ENCODE results near the gene POLR2J. TPM values are rescaled to one million over a fixed set of nuclear protein-coding genes. Genes with fewer than 3 reads are reported as not detected.
A peak's percentile ranks its signal among the peaks of the same experiment; 100 is the strongest.
"Not testable (repeated sequence)": the region's sequence is repeated elsewhere in the genome, so short reads cannot be mapped to it uniquely, and the experiment has no call there.

The POLR2J gene
- 58.1 and 62.4 TPM in 2 replicates for total RNA-seq (2014; rRNA removed; shearing (Covaris generic))
- total RNA-seq (2022) = 62.9 and 68.6 TPM in 2 replicates
- Bru-seq, nascent RNA = percentile 68 among the genes with signal in this experiment
- percentile 77 among the genes with signal in this experiment for BruChase-seq, experiment 1, labeled RNA remaining after a 6-hour chase
- BruChase-seq, experiment 2, labeled RNA remaining after a 2-hour chase = percentile 63 among the genes with signal in this experiment
- long read RNA-seq, transcript POLR2J-201 (4 exons, 932 nt) = major isoform, 135 of 150 reads
- long read RNA-seq, partial matches to known transcripts = 12 of 150 reads
- long read RNA-seq, other reads (novel, unspliced or antisense) = 3 of 150 reads

DNA sequence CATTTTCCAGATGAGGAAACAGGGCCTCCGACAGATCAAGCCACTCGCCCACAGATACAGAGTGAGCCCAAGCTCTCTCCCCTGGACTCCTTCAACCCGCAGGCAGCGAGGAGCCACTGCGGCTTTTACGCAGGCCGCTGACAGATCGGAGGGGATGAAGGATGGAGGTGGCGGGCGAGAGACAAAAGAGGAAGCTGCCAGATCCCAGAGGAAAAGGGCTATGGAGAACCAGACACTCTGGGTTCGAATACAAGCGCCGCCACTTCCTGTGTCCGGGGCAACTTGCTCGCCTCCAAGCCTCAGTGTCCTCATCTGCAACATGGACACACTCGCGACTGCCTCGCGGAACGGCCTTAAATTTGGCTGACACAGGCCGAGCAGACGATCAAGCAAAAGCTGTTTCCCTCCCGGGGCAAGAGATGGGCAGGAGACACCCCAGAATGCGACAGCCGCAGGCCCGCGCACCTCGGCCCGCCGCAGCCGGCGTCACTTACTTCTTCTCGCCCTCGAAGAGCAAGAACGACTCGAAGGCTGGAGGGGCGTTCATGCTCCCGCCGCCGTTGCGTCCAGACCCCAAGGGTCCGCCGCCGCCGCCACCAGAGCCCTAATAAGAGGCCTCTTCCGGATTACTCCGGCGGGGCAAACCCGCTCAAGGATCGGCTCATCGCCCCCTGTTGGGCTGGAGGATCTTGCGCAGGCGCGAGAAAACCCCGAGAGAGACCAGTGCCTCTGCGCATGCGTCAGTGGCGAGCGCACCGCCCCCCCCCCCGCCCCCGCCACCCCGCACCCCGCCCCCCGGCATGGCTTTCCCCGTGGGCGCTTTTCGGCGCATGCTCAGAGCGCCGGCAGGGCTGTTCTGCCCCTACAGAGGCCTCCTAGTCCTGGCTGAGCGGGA, at the start of gene POLR2J:
Gene POLR2J, minus strand, starts transcription at position 609 of the 895 bp plus-strand sequence. Its CDS starts 62 bp downstream, at position 547.
- H2AFZ ChIP-seq (ENCODE audit: low read length); H3K9me3 ChIP-seq (ENCODE audit: low read length); H3K36me3 ChIP-seq (ENCODE audit: insufficient read depth, low read length); H3K4me1 ChIP-seq (ENCODE audit: insufficient read depth, low read length, poor library complexity, severe bottlenecking); CTCF ChIA-PET (ENCODE audit: unreplicated experiment); H3K9me2 ChIP-seq (ENCODE audit: insufficient read depth, low read length); H3K4me2 ChIP-seq (ENCODE audit: low read length); H3K79me2 ChIP-seq (ENCODE audit: insufficient read depth, low read depth, low read length); H4K20me1 ChIP-seq (ENCODE audit: insufficient read depth, low read length); intact Hi-C loops (cut with micrococcal nuclease; ENCODE audit: unreplicated experiment); H3K27ac ChIP-seq (ENCODE audit: low read depth, low read length, poor library complexity, severe bottlenecking); POLR2A ChIA-PET: not testable (repeated sequence)
- peak within 1 kb of the TSS; percentile 57 for H3K4me3 ChIP-seq (ENCODE audit: low read depth, low read length, poor library complexity, severe bottlenecking)
- DNase-seq (ENCODE audit: low spot score) = peak; percentile 59
- BruUV-seq (replicated peaks) = TSS peak; percentile 84

DNA sequence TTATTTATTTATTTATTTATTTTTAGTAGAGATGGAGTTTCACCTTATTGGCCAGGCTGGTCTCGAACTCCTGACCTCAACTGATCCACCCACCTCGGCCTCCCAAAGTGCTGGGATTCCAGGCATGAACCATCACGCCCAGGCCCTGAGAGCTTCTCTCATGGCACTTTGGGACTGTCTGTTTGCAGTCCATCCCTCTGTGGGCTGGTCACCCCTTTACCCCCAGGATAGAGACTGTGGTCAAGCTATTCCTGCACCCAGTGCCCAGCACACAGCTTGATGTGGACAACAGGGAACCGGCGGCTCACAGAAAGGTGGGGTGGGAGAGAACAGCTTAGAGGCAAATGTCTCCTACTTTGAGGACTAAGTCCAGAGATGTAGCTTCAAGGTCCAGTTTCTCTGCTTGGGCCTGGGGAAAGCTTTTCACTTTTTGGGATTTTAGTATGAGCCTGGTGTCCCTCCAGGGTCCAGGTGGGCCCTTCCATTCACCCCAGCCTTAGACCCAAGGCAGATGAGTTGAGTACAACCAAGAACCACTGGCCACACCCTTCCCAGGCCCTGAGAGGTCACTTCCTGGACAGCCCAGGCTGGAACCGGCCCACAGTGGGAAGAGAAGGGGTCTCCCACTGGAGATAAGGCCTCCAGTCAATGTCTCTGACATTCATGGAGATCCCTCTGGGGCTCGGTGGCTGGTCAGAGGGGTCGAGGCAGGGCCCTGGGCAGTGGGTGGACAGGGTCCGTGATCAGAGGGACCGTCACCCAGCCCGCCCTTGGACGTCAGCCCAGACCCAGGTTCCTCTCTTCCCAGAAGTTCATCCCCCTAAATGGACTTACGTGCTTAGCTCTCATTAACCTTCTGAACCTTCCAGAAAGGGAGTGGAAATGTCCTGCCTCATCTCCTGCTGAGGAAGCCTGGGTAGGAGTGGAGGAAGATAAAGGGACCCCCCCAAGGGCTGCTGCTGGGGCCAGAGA, 49.4 kb upstream of the POLR2J start:
- H3K27ac ChIP-seq (ENCODE audit: low read depth, low read length, poor library complexity, severe bottlenecking); H4K20me1 ChIP-seq (ENCODE audit: insufficient read depth, low read length); intact Hi-C loops (cut with micrococcal nuclease; ENCODE audit: unreplicated experiment); H3K9me3 ChIP-seq (ENCODE audit: low read length); H2AFZ ChIP-seq (ENCODE audit: low read length); H3K4me2 ChIP-seq (ENCODE audit: low read length); DNase-seq (ENCODE audit: low spot score); BruUV-seq (replicated peaks); POLR2A ChIA-PET; H3K79me2 ChIP-seq (ENCODE audit: insufficient read depth, low read depth, low read length); H3K4me1 ChIP-seq (ENCODE audit: insufficient read depth, low read length, poor library complexity, severe bottlenecking); H3K9me2 ChIP-seq (ENCODE audit: insufficient read depth, low read length); CTCF ChIA-PET (ENCODE audit: unreplicated experiment); H3K36me3 ChIP-seq (ENCODE audit: insufficient read depth, low read length); H3K4me3 ChIP-seq (ENCODE audit: low read depth, low read length, poor library complexity, severe bottlenecking): not testable (repeated sequence)

DNA sequence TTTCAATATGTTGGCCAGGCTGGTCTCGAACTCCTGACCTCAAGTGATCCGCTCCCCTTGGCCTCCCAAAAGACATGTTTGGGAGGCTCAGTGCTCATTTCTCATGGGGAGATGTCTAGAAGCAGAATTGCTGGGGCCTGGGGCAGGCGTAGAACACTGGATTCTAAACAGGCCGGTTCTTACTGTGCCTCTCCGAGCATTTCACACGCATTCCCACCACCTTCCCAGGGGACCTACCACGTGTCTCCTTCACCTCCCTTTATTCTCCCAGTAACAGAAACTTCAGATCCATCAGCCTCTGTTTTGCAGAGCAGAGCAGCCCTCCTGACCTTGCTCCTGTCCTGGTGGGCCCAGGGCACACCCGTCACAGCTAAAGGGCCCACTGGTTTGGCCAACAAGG, 48.5 kb upstream of the POLR2J start:
- H3K79me2 ChIP-seq (ENCODE audit: insufficient read depth, low read depth, low read length); intact Hi-C loops (cut with micrococcal nuclease; ENCODE audit: unreplicated experiment); H3K9me3 ChIP-seq (ENCODE audit: low read length); H4K20me1 ChIP-seq (ENCODE audit: insufficient read depth, low read length); DNase-seq (ENCODE audit: low spot score); H3K4me3 ChIP-seq (ENCODE audit: low read depth, low read length, poor library complexity, severe bottlenecking); H2AFZ ChIP-seq (ENCODE audit: low read length); H3K36me3 ChIP-seq (ENCODE audit: insufficient read depth, low read length); H3K4me2 ChIP-seq (ENCODE audit: low read length); H3K4me1 ChIP-seq (ENCODE audit: insufficient read depth, low read length, poor library complexity, severe bottlenecking); CTCF ChIA-PET (ENCODE audit: unreplicated experiment); POLR2A ChIA-PET; H3K9me2 ChIP-seq (ENCODE audit: insufficient read depth, low read length); H3K27ac ChIP-seq (ENCODE audit: low read depth, low read length, poor library complexity, severe bottlenecking); BruUV-seq (replicated peaks): not testable (repeated sequence)

DNA sequence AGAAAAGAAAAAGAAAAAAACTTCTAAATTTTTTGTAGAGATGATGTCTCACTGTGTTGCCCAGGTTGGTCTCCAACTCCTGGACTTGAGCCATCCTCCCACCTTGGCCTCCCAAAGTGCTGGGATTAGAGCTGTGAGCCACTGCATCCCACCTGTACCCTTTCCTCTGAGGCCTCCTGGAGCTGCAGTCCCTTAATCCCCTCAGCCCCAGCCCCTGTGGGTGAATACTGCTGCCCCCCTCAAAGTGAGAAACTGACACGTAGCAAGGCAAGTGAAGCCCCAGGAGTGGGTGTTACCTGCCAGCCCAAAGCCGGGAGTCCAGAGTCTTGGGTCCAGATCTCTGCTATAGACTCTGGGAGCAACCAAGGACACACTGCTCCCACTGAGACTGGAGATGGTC, 46.1 kb upstream of the POLR2J start:
- H3K9me3 ChIP-seq (ENCODE audit: low read length); CTCF ChIA-PET (ENCODE audit: unreplicated experiment); H3K4me2 ChIP-seq (ENCODE audit: low read length); DNase-seq (ENCODE audit: low spot score); POLR2A ChIA-PET; intact Hi-C loops (cut with micrococcal nuclease; ENCODE audit: unreplicated experiment); H2AFZ ChIP-seq (ENCODE audit: low read length); H3K4me3 ChIP-seq (ENCODE audit: low read depth, low read length, poor library complexity, severe bottlenecking); H3K9me2 ChIP-seq (ENCODE audit: insufficient read depth, low read length); H3K4me1 ChIP-seq (ENCODE audit: insufficient read depth, low read length, poor library complexity, severe bottlenecking); H3K79me2 ChIP-seq (ENCODE audit: insufficient read depth, low read depth, low read length); H3K27ac ChIP-seq (ENCODE audit: low read depth, low read length, poor library complexity, severe bottlenecking); BruUV-seq (replicated peaks); H3K36me3 ChIP-seq (ENCODE audit: insufficient read depth, low read length); H4K20me1 ChIP-seq (ENCODE audit: insufficient read depth, low read length): not testable (repeated sequence)

DNA sequence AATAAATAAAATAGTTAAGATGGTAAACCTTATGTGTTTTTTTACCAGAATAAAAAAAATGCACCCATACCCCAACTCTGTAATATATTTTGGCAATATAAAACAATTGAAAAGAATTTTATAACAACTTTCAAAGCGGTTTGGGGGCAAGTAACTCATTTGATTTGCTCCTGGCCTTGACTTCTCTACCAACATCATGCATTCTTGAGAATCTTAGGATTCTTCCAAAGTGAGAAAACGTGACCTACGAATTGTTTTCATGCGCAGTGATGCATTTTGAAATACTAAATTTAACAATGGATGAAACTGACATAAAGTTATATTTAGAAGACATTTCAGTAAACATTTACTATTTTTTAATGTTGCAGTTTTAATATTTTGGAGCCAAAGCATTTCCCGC, 42.1 kb upstream of the POLR2J start:
- H2AFZ ChIP-seq (ENCODE audit: low read length); DNase-seq (ENCODE audit: low spot score); BruUV-seq (replicated peaks); CTCF ChIA-PET (ENCODE audit: unreplicated experiment); H3K36me3 ChIP-seq (ENCODE audit: insufficient read depth, low read length); H3K9me3 ChIP-seq (ENCODE audit: low read length); intact Hi-C loops (cut with micrococcal nuclease; ENCODE audit: unreplicated experiment); H4K20me1 ChIP-seq (ENCODE audit: insufficient read depth, low read length); H3K4me1 ChIP-seq (ENCODE audit: insufficient read depth, low read length, poor library complexity, severe bottlenecking); H3K27ac ChIP-seq (ENCODE audit: low read depth, low read length, poor library complexity, severe bottlenecking); H3K9me2 ChIP-seq (ENCODE audit: insufficient read depth, low read length); POLR2A ChIA-PET; H3K4me2 ChIP-seq (ENCODE audit: low read length); H3K79me2 ChIP-seq (ENCODE audit: insufficient read depth, low read depth, low read length); H3K4me3 ChIP-seq (ENCODE audit: low read depth, low read length, poor library complexity, severe bottlenecking): not testable (repeated sequence)

Measured in OCI-LY7 (cell line).